22Rv1 (cell line): ENCODE measurements around the gene GXYLT2.

Experiments
- H3K27ac ChIP-seq: fragments of 450-650 bp; 2 replicates; pipeline ENCODE4 v1.5.1; 2017
- ZFX ChIP-seq: fragments of 450-650 bp; IDR thresholded peaks from 2 replicates; pipeline ENCODE4 v1.6.1; 2017; ENCODE audit warnings: antibody characterized with exemption, borderline replicate concordance
- TF ChIP-seq, protein P1 (sequence below): fragments of 450-650 bp; IDR thresholded peaks from 2 replicates; pipeline ENCODE4 v1.5.1; 2017; ENCODE audit warnings: mild to moderate bottlenecking

GXYLT2 gene

DNA sequence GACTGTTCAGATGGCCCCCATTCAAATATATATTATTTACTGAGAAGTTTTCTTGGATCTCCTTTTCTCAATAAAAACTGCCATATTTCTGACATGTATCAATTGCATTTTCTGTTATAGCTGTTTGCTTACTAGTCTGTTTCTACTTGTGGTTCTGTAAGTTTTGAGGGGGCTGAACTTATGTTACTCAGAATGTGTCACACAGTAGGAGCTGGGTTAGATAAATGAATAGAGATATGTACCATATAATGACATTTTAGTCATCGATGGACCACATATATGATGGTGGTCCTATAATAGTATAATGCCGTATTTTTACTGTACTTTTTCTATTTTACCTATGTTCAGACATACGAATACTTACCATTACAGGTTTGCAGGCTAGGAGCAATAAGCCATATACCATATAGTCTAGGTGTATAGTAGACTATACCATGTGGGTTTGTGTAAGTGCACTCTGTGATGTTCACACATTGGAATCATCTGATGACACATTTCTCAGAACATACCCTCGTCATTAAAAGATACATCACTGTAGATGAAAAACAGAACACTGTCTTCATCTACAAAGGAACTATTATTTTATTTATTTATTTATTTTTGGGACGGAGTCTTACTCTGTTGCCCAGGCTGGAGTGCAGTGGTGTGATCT lies 131.1 kb downstream of the GXYLT2 start:
- no peak overlapping the region for H3K27ac ChIP-seq
- TF ChIP-seq ZFX, result no peak
- TF ChIP-seq, protein P1, sequence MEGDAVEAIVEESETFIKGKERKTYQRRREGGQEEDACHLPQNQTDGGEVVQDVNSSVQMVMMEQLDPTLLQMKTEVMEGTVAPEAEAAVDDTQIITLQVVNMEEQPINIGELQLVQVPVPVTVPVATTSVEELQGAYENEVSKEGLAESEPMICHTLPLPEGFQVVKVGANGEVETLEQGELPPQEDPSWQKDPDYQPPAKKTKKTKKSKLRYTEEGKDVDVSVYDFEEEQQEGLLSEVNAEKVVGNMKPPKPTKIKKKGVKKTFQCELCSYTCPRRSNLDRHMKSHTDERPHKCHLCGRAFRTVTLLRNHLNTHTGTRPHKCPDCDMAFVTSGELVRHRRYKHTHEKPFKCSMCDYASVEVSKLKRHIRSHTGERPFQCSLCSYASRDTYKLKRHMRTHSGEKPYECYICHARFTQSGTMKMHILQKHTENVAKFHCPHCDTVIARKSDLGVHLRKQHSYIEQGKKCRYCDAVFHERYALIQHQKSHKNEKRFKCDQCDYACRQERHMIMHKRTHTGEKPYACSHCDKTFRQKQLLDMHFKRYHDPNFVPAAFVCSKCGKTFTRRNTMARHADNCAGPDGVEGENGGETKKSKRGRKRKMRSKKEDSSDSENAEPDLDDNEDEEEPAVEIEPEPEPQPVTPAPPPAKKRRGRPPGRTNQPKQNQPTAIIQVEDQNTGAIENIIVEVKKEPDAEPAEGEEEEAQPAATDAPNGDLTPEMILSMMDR, result no peak

DNA sequence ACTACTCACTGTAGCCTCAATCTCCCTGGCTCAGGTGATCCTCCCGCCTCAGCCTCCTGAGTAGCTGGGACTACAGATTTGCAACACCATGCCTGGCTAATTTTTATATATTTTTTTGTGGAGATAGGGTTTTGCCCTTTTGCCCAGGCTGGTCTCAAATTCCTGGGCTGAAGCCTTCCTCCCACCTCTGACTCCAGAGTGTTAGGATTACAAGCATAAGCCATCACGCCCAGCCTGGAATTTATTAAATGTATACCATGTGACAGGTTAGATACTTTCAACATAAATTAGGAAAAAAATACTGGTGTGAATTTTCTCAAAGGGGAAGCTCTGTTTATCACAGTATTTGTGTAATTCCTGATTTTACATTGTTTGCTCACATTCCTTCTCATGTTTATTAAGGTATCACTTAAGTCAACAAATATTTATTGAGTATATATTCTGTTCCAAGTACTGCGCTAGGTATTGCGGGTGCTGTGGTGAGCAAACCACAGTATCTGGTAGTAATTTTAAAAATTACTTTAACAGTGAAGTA lies 133.5 kb downstream of the GXYLT2 start:
- TF ChIP-seq, protein P1, result no peak
- no peak for TF ChIP-seq ZFX
- no peak overlapping the region for H3K27ac ChIP-seq

DNA sequence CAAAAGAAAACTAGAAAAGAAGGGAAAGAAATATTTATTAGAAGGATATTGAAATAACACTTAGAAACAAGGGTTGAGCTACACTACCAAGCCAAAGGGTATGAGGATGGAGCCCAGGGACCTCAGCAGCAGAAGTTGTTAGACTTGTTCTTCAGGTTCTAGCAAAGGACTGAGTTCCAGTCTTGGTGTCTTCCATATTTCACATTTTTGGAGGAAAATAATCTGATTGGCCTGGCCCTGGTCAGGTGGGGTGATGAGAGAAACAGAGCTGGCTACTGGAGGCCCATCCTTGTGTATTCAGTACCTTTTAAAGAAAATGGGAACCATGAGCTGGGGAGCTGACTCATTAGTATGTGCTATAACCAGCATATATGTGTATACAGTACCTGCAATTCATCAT lies 137.0 kb downstream of the GXYLT2 start:
- H3K27ac ChIP-seq, result no peak overlapping the region
- no peak for TF ChIP-seq ZFX
- TF ChIP-seq, protein P1, result no peak

DNA sequence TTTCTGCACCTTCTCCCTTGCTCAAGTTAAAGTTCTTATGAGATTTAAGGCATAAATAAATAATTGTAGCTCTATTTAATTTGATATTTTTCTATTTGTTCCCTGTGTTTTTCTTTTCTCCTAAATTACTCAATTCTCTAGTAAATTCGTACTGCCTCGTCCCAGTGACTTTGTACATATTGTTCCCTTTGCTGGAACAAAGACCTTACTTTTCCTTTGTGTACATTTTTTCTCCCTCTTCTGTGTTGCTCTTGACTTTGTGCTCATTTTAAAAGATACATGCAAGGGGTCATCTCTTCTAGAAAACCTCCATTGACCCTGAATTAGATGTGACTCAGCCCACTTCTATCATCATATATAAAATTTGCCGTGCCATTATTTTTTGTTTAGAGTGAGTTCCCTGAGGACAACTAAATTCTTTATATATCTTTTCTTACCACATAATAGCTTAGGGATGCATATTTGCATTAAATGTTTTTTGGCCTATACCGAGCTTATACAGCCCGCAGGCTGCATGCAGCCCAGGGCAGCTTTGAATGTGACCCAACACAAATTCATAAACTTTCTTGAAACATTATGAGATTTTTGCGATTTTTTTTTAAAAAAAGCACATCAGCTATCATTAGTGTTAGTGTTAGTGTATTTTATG lies 138.4 kb downstream of the GXYLT2 start:
- H3K27ac ChIP-seq, result no peak overlapping the region
- TF ChIP-seq, protein P1, result no peak
- no peak for TF ChIP-seq ZFX
